ENCODE data around the gene ZC2HC1C. TPM values are rescaled to one million over a fixed set of nuclear protein-coding genes. Genes with fewer than 3 reads are reported as not detected.
A peak's percentile ranks its signal among the peaks of the same experiment; 100 is the strongest.

ZC2HC1C gene
- total and polyA plus RNA-seq, 2 of the 13 experiments (the other 11 are each of a cell fraction or from before 2014, with no cell fraction given): 3.3 to 3.5 TPM

DNA sequence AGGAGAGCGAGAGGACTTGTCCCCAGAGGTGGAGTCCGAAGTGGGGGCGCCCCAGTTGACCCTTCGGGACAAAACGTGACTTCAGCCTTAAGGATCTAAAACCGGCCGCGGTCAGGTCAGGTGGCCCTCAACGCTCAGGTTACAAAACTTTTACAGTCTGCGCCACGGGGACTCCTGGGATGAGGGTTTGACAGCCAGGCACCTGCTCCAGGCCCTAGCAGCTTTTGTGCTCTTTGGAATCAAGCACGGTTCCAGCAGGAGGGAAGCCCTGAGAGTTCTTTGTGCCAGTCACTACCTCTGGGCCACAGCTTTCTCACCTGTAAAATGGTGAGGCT is 337 bp downstream of the ZC2HC1C start (continued):
- TF ChIP-seq ZNF232 (CRISPR knock-in tag; IDR thresholded peaks at IDR 0.05; ENCODE audit: borderline replicate concordance) (no peak), MAFG (CRISPR knock-in tag; IDR thresholded peaks at IDR 0.05) (no peak), KLF12 (CRISPR knock-in tag; IDR thresholded peaks at IDR 0.05; ENCODE audit: borderline replicate concordance) (no peak), ZNF563 (CRISPR knock-in tag; IDR thresholded peaks at IDR 0.05) (peak; percentile 10; the same call in 1 of the 2 replicates), ZSCAN21 (CRISPR knock-in tag; IDR thresholded peaks at IDR 0.05; ENCODE audit: borderline replicate concordance) (0 out of 2 replicates have a peak, but pooled peaks have one; percentile 13), XRCC5 (optimal IDR thresholded peaks at IDR 0.05; ENCODE audit: low read length) (no peak), ZNF567 (CRISPR knock-in tag; IDR thresholded peaks at IDR 0.05; ENCODE audit: borderline replicate concordance) (0 out of 2 replicates have a peak, but pooled peaks have one; percentile 24), PLRG1 (conservative IDR thresholded peaks at IDR 0.05) (no peak), ZNF674 (CRISPR knock-in tag; IDR thresholded peaks at IDR 0.05; ENCODE audit: low read depth) (no peak), ZNF292 (CRISPR knock-in tag; IDR thresholded peaks at IDR 0.05; ENCODE audit: borderline replicate concordance, low read depth) (no peak), CREB1 (IDR thresholded peaks at IDR 0.05) (no peak), CREB1 (CRISPR knock-in tag; IDR thresholded peaks at IDR 0.05) (no peak), ZFP36 (IDR thresholded peaks at IDR 0.05; ENCODE audit: borderline replicate concordance, low read depth, low read length, partially characterized antibody) (no peak), THYN1 (CRISPR knock-in tag; IDR thresholded peaks at IDR 0.05; ENCODE audit: borderline replicate concordance, low read depth) (0 out of 2 replicates have a peak, but pooled peaks have one; percentile 73), ZIK1 (CRISPR knock-in tag; IDR thresholded peaks at IDR 0.05; ENCODE audit: borderline replicate concordance, low read depth) (0 out of 2 replicates have a peak, but pooled peaks have one; percentile 9), NKX3-1 (CRISPR knock-in tag; IDR thresholded peaks at IDR 0.05) (no peak)
- TF ChIP-seq, protein P1, sequence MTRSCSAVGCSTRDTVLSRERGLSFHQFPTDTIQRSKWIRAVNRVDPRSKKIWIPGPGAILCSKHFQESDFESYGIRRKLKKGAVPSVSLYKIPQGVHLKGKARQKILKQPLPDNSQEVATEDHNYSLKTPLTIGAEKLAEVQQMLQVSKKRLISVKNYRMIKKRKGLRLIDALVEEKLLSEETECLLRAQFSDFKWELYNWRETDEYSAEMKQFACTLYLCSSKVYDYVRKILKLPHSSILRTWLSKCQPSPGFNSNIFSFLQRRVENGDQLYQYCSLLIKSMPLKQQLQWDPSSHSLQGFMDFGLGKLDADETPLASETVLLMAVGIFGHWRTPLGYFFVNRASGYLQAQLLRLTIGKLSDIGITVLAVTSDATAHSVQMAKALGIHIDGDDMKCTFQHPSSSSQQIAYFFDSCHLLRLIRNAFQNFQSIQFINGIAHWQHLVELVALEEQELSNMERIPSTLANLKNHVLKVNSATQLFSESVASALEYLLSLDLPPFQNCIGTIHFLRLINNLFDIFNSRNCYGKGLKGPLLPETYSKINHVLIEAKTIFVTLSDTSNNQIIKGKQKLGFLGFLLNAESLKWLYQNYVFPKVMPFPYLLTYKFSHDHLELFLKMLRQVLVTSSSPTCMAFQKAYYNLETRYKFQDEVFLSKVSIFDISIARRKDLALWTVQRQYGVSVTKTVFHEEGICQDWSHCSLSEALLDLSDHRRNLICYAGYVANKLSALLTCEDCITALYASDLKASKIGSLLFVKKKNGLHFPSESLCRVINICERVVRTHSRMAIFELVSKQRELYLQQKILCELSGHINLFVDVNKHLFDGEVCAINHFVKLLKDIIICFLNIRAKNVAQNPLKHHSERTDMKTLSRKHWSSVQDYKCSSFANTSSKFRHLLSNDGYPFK (CRISPR knock-in tag; IDR thresholded peaks at IDR 0.05; ENCODE audit: borderline replicate concordance): 0 out of 2 replicates have a peak, but pooled peaks have one; percentile 2
- TF ChIP-seq, protein P2, sequence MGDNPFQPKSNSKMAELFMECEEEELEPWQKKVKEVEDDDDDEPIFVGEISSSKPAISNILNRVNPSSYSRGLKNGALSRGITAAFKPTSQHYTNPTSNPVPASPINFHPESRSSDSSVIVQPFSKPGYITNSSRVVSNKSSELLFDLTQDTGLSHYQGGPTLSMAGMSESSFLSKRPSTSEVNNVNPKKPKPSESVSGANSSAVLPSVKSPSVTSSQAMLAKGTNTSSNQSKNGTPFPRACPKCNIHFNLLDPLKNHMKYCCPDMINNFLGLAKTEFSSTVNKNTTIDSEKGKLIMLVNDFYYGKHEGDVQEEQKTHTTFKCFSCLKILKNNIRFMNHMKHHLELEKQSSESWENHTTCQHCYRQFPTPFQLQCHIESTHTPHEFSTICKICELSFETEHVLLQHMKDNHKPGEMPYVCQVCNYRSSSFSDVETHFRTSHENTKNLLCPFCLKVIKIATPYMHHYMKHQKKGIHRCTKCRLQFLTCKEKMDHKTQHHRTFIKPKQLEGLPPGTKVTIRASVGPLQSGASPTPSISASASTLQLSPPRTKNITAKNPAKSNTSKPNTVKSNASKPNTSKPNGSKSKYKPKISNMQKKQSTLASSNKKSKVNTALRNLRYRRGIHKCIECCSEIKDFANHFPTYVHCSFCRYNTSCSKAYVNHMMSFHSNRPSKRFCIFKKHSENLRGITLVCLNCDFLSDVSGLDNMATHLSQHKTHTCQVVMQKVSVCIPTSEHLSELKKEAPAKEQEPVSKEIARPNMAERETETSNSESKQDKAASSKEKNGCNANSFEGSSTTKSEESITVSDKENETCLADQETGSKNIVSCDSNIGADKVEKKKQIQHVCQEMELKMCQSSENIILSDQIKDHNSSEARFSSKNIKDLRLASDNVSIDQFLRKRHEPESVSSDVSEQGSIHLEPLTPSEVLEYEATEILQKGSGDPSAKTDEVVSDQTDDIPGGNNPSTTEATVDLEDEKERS (CRISPR knock-in tag; IDR thresholded peaks at IDR 0.05): 0 out of 2 replicates have a peak, but pooled peaks have one; percentile 46
- TF ChIP-seq, protein P3, sequence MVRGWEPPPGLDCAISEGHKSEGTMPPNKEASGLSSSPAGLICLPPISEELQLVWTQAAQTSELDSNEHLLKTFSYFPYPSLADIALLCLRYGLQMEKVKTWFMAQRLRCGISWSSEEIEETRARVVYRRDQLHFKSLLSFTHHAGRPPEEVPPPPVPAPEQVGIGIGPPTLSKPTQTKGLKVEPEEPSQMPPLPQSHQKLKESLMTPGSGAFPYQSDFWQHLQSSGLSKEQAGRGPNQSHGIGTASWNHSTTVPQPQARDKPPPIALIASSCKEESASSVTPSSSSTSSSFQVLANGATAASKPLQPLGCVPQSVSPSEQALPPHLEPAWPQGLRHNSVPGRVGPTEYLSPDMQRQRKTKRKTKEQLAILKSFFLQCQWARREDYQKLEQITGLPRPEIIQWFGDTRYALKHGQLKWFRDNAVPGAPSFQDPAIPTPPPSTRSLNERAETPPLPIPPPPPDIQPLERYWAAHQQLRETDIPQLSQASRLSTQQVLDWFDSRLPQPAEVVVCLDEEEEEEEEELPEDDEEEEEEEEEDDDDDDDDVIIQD (CRISPR knock-in tag; IDR thresholded peaks at IDR 0.05; ENCODE audit: low read depth): no peak
- TF ChIP-seq, protein P4, sequence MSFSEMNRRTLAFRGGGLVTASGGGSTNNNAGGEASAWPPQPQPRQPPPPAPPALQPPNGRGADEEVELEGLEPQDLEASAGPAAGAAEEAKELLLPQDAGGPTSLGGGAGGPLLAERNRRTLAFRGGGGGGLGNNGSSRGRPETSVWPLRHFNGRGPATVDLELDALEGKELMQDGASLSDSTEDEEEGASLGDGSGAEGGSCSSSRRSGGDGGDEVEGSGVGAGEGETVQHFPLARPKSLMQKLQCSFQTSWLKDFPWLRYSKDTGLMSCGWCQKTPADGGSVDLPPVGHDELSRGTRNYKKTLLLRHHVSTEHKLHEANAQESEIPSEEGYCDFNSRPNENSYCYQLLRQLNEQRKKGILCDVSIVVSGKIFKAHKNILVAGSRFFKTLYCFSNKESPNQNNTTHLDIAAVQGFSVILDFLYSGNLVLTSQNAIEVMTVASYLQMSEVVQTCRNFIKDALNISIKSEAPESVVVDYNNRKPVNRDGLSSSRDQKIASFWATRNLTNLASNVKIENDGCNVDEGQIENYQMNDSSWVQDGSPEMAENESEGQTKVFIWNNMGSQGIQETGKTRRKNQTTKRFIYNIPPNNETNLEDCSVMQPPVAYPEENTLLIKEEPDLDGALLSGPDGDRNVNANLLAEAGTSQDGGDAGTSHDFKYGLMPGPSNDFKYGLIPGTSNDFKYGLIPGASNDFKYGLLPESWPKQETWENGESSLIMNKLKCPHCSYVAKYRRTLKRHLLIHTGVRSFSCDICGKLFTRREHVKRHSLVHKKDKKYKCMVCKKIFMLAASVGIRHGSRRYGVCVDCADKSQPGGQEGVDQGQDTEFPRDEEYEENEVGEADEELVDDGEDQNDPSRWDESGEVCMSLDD (CRISPR knock-in tag; IDR thresholded peaks at IDR 0.05; ENCODE audit: borderline replicate concordance): peak; percentile 14; the same call in 1 of the 2 replicates
